NCI-H69 (cell line): ENCODE measurements around the gene SLC2A14.
"Not testable (repeated sequence)": the region's sequence is repeated elsewhere in the genome, so short reads cannot be mapped to it uniquely, and the experiment has no call there.

Source experiments
- DNase-seq: peaks from one replicate; lab custom pipeline; 2025; lab: John Stamatoyannopoulos, UW

The SLC2A14 gene

DNA sequence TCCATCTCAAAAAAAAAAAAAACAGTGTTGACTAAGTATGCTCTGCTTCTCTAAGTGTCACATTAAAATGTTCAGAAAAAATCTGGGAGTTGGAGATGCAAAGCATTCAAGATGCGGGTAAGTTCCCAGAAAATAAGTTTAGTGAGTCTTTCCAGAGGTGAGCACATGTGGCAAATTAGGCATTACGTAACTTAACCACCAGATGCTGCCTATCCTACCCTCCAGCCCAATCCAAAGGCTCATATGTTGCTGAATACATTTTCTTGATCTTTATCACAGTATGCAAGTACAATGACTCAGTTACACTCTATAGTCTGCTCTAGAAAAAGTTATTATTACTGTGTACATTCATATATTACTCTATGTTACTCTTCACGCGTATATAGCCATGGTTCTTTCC, 3.6 kb downstream of the SLC2A14 start:
- no peak for DNase-seq

DNA sequence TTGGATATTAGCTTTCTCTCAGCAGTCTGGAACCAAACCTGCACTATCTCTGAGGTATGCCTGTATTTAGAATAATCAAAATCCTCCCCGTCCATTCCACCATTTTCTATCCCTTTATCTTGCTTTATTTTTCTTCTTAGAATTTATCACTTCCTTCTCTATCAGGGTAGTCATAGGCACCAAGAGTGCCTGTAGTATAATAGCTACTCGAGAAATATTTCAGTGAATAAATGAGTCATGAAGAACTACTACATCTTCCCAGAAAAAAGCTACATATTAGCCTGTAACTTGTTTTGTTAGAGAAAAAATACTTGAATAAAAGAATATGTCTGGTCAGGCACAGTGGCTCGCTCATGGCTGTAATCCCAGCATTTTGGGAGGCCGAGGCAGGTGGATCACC, 4.3 kb downstream of the SLC2A14 start:
- no peak for DNase-seq

DNA sequence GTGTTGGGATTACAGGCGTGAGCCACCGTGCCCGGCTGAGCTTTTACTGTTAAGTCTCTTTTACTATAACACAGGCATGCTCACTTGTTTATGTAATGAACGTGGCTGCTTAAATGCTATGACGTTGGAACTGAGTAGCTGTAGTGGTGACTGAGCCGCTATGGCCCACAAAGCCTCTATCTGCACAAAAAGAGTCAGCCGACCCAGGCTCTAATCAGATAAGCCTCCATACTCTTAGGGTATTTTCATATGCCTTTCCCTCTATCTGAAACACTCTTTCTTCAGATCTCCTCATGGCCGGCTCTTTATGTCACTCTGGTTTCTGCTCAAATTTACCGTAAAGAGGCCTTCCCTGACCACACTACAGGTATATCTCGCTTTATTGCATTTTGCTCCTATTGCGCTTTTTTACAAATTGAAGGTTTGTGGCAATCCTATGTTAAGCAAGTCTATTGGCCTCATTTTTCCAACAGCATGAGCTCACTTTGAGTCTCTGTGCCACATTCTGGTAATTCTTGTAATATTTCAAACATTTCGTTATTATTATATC, 8.0 kb downstream of the SLC2A14 start:
- DNase-seq: no peak

DNA sequence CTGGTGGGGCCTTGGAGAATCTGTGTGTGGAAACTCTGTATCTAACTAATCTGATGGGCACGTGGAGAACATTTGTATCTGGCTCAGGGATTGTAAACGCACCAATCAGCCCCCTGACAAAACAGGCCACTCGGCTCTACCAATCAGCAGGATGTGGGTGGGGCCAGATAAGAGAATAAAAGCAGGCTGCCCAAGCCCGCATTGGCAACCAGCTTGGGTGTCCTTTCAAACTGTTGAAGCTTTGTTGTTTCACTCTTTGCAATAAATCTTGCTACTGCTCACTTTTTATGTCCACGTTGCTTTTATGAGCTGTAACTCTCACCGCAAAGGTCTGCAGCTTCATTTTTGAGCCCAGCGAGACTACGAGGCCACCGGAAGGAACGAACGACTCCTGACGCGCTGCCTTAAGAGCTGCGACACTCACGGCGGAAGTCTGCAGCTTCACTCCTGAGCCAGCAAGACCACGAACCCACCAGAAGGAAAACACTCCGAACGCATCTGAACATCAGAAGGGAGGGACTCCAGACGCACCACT, 9.8 kb downstream of the SLC2A14 start:
- DNase-seq: not testable (repeated sequence)

DNA sequence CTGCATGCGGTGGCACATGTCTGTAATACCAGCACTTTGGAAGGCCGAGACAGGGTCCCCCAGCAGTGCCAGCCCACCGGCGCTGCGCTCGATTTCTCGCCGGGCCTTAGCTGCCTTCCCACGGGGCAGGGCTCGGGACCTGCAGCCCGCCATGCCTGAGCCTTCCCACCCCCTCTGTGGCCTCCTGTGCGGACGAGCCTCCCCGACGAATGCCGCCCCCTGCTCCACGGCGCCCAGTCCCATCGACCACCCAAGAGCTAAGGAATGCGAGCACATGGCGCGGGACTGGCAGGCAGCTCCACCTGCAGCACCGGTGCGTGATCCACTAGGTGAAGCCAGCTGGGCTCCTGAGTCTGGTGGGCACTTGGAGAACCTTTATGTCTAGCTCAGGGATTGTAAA, 10.4 kb downstream of the SLC2A14 start:
- DNase-seq: not testable (repeated sequence)

DNA sequence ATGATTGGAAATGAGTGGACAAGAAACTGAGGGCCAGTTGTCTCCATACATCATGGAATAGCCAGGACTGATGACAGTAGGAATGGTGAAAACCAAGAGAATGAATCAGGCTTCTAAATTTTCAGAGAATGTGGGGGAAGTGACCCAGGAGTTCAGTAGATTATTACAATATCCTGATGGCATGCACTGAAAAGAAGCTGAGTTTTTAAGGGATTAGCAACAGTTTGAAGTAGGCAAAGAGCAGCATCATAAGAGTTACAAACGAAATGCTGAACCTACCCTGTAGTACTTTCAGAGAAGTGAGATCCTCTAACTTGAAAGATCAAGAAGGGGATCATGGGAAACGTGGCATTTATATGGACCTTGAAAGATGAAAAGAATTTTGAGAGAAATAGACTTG, 13.2 kb downstream of the SLC2A14 start:
- DNase-seq: no peak

DNA sequence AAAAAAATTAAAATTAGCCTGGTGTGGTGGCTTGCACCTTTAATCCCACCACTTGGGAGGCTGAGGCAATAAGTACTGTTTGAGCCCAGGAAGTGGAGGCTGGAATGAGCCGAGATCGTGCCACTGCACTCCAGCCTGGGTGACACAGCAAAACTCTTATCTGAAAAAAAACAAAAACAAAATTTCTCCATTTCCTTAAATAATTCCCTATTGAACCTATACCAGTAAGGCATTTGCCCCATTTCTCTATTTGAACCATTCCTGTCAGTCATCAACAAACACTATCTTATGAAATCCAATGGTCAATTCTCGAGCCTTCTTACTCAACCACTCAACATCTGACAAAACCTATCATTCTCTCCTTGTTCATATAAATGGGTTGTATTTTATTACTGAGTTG, 14.7 kb downstream of the SLC2A14 start:
- no peak for DNase-seq

DNA sequence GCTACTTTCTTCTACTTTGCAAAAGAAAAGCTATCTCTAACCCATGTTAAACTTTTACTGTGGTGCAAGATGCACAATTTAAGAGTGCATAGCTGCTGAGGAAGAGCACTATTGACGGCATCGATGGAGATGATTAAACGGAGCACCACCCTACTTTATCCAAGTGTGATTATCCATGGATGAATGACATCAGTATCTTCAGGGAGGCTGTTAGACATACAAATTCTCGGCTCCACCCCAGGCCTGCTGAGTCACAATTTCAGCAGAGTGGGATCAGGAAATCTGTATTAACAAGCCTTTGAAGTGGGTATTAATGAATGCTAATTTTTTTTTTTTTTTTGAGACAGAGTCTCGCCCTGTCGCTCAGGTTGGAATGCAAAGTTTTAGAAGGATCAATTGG, 16.2 kb downstream of the SLC2A14 start:
- DNase-seq: no peak

DNA sequence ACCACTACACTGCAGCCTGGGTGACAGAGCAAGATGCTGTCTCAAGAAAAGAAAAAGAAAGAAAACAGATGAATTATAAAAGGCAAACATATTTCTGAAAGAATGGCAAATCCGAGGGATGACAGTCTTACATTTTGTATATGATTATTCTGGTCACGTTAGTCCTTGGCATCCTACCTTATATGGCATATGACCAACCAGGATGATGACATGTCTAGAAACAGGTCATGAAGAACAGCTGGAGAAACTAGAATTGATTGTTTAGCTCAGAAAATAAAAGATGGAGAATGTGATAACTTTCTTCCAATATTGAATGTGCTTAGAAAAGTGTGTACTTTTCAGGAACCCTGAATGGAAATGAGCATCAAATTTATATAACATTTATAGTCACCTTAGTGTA, 19.2 kb downstream of the SLC2A14 start:
- DNase-seq: no peak

DNA sequence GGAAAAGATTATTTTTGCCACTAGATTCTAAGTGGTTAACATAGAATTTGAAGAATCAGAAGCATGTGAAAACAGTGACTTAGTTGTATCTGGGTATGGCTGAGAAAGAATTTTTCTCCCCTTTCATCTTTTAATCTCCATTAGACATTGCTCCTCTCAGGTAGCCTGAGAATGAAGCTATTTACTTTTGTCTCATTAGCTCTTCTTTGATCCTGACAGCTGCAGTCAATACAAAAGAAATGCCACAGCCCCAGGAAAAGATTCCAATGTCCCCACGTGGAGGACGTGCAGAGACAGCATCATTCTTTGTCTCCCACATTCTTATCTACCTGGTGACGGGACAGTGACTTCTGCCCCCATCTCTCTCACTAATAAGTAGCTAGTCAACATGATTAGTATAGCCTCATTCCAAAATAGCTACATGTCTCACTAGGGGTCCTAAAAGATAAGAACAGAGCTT, 21.1 kb downstream of the SLC2A14 start:
- not testable (repeated sequence) for DNase-seq

DNA sequence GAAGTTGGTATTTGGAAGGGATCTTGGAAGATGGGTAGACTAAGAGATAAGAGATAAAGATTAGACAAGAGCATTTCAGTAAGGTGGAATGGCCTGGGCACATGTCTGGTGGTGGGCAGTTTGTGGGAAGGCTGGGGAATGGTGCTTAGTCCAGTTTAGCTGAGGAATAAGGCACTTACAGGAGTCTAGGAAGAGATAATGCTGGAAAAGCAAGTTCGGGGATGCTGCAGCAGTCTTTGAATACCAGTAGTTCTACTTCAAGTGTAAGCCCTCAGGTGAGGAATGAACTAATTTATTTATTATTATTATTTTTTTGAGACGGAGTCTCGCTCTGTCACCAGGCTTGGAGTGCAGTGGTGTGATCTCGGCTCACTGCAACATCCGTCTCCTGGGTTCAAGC, 22.6 kb downstream of the SLC2A14 start:
- not testable (repeated sequence) for DNase-seq

DNA sequence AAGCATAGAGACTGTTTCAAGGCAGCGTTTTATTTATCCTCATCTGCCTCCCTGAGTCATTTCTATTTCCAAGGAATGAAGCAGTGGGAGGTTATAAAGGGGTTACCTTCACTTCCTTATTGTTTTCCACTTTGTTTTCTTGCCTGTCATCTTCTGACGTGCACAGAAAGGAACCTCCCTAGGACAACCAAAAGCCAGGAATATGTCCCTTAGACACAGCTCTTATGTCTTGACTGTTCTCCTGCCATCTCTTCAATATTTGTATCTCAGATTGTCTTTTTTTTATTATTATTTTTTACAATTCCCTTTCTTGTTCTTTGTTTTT, 24.7 kb downstream of the SLC2A14 start:
- DNase-seq: not testable (repeated sequence)

DNA sequence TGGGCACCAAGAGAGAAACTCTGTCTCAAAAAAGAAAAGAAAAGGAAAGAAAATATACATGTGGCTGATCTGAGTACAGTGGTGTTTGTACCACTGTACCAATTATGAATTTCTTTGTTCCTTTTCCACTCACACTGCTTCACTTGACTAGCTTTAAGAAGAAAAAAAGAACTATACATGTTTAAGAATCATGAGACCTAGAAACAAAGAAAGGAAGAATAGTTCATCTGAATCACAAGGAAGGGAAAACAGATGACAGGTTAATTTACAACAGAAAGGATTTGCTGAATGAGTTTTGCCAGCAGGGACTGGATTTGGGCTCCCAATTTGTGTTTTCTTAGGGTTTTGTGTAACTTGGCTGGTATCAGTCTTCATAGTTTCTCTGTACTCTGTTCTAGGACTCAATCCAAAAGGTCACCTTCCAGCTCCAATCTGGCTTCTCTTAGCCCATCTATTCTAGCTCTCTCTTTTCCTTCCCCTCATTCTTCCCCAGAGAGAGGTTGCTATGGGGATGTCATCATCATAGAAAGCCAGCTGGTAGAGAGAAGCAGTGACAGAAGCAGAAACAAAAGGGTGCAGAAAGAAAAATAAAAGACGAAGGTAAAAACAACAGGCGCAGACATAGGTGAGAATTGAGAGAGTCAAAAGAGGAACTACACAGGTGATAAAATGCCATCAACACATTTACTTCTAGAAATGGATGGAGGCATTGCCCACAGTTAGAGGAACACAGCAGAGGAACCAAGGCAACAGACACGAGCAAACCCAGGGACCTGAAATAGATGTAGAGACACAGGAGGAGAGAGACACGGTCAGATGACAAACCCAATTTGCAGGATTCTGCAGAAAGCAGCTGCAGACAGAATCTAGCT, 25.3 kb downstream of the SLC2A14 start:
- not testable (repeated sequence) for DNase-seq

DNA sequence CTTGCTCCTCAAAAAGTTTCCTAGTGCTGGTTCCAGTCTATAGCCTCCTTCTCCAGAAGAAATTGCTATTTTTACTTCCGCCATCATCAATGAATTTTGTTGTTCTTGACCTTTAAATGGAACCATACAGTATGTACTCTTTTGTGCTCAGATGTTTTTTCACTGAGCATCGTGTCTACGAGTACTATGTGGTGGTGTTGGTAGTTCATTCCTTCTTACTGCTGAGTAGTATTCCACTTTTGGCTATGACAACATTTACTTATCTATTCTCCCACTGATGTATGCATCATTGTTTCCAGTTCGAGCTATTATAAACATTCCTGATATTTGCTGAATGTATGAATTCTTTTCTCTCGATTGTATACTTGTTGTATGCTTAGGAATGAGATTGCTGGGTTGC, 28.6 kb downstream of the SLC2A14 start:
- no peak for DNase-seq

DNA sequence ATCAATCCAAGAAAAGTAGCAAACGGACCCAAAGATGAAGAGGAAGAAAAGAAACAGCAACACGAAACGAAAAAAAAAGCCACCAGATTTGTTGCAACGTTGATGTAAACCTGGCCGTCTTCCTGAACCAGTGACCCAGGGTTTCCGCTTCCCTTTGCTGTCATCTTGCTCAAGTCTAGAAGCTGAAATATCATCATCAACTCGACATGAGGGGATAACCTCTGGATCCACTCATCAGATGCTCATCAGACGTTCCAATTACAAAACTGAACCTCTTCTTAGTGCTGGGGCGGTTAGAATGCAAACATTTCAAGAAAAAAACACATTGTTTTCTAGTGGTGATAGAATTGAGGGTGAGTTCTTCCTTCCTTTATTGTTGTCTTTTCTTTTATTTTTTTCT, 29.1 kb downstream of the SLC2A14 start:
- DNase-seq: not testable (repeated sequence)

DNA sequence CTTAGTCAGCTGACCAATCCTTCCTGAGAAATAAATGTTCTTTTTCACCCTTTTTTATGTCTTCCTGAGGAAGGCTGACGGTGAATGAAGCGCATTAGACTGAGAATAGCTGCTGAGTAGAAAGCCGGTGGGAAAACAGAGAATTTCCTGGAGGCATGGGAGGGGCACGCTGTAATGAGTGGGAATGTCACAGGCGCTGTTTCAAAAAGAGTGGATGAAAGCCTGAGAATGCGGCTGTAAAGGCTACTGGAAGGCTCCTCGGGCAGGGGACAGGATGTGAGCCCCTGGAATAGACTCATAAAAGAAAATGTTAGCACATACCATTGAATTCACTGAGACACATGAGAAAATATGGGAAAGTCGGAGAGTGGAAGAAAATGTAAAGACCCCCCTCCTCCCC, 29.6 kb downstream of the SLC2A14 start:
- not testable (repeated sequence) for DNase-seq

DNA sequence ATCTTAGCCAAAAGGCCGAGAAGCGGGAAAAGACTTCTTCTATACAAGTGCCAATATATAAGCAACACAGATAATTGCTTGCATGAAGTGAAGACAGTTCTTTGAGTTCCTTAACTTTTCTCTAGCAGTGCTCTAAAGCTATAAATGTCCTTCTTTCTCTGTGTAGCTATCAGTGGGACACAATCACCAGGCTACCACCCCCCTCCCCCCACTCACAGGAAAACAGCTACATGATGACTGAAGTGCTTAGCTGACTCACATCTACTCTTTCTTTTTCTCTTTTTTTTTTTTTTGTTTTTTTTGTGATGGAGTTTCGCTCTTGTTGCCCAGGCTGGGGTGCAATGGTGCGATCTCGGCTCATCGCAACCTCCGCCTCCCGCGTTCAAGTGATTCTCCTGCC, 30.3 kb downstream of the SLC2A14 start:
- DNase-seq: not testable (repeated sequence)

DNA sequence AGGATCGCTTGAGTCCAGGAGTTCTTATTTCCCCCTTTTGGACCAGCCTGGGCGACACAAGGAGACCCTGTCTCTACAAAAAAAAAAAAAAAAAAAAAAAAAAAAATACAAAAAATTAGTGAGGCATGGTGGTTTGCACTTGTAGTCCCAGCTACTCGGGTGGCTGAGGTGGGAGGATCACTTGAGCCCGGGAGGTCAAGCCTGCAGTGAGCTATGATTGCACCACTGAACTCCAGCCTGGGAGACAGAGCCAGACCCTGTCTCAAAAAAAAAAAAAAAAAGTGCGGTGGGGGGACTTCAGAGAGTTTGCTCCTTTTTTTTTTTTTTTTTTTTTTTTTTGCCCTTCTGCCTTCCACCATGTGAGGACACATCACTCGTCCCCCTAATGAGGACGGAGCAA, 32.9 kb downstream of the SLC2A14 start:
- DNase-seq: not testable (repeated sequence)

DNA sequence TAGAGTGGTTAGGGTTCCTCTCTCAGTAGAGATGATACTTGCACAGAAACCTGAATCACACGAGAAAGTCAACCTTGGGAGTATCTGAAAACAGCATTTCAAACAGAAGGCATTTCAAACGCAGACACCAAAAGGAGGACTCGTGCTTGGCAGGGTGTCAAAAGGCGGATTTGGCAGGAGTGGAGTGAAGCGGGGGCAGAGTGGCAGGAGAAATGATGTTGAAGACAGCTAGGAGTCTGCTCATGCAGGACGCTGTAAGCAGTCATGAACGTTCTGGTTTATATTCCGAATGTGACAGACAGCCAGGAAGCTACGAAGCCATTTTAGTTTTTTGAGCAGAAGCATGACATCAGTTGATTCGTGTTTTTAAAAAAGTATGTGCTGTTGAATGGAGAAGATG, 33.5 kb downstream of the SLC2A14 start:
- DNase-seq: not testable (repeated sequence)

DNA sequence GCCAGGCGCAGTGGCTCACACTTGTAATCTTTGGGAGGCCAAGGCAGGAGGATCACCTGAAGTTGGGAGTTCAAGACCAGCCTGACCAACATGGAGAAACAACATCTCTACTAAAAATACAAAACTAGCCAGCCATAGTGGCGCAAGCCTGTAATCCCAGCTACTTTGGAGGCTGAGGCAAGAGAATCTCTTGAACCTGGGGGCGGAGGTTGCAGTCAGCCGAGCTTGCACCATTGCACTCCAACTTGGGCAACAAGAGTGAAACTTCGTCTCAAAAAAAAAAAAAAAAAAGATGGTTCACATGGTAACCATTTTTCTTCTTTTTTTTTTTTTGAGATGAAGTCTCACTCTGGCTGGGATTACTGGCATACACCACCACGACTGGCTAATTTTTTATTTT, 35.3 kb downstream of the SLC2A14 start:
- DNase-seq: no peak

DNA sequence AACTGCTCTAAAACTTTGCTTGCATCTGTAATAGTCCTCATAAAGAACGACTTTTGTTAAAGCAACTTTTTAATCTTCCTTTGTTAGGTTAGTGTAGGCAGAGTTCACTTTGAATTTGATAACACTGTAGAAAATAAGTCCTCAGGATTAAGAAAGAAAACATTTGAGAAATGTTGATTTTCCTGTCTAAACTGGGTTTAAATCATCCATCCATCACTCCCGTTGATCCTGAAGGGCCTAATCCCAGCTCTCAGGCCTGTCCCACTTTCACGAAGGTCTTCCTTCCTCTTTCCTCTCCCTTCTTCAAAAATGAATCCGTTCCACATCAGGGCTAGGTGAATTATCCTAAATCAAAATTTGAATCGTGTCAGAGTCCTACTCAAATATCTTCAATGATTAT, 36.9 kb downstream of the SLC2A14 start:
- DNase-seq: no peak

DNA sequence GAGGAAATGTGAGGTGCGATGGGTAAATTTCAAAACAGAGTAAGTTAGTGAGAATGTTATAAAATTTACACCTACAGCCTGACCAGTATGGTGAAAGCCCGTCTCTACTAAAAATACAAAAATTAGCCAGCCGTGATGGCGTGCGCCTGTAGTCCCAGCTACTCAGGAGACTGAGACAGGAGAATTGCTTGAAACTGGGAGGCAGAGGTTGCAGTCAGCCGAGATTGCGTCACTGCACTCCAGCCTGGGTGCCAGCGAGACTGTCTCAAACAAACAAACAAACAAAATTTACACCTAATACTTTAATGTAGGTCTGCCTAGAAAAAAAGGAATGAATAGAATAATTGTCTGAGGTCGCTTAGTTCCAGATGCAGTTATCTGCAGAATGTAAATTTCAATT, 37.6 kb downstream of the SLC2A14 start:
- no peak for DNase-seq

DNA sequence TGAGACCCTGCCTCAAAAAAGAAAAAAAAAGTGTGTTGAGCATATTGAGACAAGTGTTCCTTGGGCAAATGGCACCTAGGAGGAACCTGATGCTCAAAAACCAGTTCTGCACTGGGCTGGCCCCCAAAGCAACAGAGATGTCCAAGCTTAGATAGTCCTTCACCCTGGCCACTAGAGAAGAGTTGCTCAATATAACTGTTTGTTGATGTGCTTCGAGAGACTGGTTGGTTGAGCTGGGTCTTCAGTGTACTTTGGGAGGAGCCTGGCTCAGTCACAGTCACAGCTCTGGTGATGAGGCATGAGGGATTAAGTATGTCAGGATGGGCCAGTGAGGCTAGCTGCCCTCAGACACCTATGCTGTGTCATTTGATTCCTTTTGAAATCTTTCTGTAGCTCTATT, 38.0 kb downstream of the SLC2A14 start:
- no peak for DNase-seq

DNA sequence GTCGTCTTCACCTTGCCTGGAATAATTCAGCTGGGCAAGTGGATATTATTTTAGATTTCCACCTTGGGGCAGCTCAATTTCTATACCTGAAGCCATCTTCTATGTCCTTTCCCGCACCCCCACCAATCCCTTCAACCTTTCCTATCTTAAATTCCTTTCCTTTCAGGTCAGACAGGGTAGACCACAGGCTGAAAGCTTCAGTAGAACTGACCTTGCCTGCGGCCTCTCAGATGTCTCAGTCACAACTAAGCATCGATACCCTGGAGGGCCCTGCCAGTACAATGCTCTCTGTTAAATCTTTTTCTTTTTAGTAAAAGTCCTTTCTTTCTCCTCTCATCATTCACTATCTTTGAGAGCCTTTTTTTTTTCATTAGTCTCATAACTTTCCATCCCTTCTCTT, 38.9 kb downstream of the SLC2A14 start:
- no peak for DNase-seq
